Measurements from ENCODE around the gene DMXL1. TPM values are rescaled to one million over a fixed set of nuclear protein-coding genes. Genes with fewer than 3 reads are reported as not detected.
"Not testable (repeated sequence)": the region's sequence is repeated elsewhere in the genome, so short reads cannot be mapped to it uniquely, and the experiment has no call there.

The DMXL1 gene
- polyA plus RNA-seq, 2 of the 4 experiments (the other 2 are of a cell fraction), result 8.4 to 28.8 TPM

GRCh38 chr5:119229950-119230349, 159.1 kb downstream of the DMXL1 start (continued):
- TF ChIP-seq CBX8 (IDR thresholded peaks at IDR 0.05) (no peak), NPAS2 (CRISPR knock-in tag; IDR thresholded peaks at IDR 0.05; ENCODE audit: borderline replicate concordance) (no peak), TP53 (CRISPR knock-in tag; IDR thresholded peaks at IDR 0.05) (no peak), RAD21 (conservative IDR thresholded peaks at IDR 0.05 in 1 of 2, IDR thresholded peaks at IDR 0.05 in 1 of 2) (no peak)

- 88% methylated on average over 6 of the region's 6 CpGs for WGBS (ENCODE audit: missing lambda C conversion rate)
- TF ChIP-seq, protein P1, sequence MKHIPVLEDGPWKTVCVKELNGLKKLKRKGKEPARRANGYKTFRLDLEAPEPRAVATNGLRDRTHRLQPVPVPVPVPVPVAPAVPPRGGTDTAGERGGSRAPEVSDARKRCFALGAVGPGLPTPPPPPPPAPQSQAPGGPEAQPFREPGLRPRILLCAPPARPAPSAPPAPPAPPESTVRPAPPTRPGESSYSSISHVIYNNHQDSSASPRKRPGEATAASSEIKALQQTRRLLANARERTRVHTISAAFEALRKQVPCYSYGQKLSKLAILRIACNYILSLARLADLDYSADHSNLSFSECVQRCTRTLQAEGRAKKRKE (CRISPR knock-in tag; IDR thresholded peaks at IDR 0.05; ENCODE audit: low read depth), result no peak
- TF ChIP-seq RFX5 (IDR thresholded peaks at IDR 0.05) (no peak), CHD4 (IDR thresholded peaks at IDR 0.05; ENCODE audit: borderline replicate concordance) (no peak), HOXB13 (CRISPR knock-in tag; IDR thresholded peaks at IDR 0.05; ENCODE audit: low read depth) (no peak), EHMT2 (IDR thresholded peaks at IDR 0.05; ENCODE audit: low read depth) (no peak)
- TF ChIP-seq, protein P2, sequence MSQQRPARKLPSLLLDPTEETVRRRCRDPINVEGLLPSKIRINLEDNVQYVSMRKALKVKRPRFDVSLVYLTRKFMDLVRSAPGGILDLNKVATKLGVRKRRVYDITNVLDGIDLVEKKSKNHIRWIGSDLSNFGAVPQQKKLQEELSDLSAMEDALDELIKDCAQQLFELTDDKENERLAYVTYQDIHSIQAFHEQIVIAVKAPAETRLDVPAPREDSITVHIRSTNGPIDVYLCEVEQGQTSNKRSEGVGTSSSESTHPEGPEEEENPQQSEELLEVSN (IDR thresholded peaks at IDR 0.05; ENCODE audit: borderline replicate concordance, low read depth), result no peak
- CTCF ChIA-PET, result interaction anchor here (0.8 to 1.4 kb wide), 3 partner anchors 17 to 173 kb away, joined by 3 to 7 read pairs (median 3); no protein-coding TSS in a partner anchor
- Histone ChIP-seq H3K4me2 (no peak overlapping the region), H3K9me3 (no peaks in the 10 kb centered on the region), H3K4me3 (no peak overlapping the region), H3K27ac (no peak overlapping the region), H3K4me1 (no peaks in the 10 kb centered on the region)
- no peak for DNase-seq (ENCODE audit: low read depth in 1 of 2, low spot score in 1 of 2)
- ATAC-seq, result no peak
- POLR2A ChIA-PET, result no interaction called here
- FAIRE-seq, result peak; percentile 95
Observed at GRCh38 chr5:119238265-119239118, 167.6 kb downstream of the DMXL1 start.

DNA sequence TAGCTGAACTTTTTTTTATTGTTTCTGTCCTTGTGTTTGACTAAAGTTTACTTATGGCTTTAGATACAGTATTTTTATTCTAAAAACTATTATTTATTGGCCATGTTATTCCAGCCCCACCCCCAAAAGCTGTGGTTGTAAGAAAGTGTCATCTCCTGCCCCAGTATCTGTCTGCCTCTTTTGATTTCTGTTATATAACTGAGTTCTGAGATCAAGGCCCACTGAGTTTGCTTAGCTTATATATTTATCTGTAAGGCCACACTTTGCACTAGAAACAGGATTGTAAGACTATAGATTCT, 168.2 kb downstream of the DMXL1 start:
- ChIA-PET POLR2A (no interaction called here), CTCF (interaction anchor here (0.8 to 1.4 kb wide), 2 partner anchors 96 to 173 kb away, joined by 3 to 7 read pairs; no protein-coding TSS in a partner anchor)
- TF ChIP-seq KDM5A (IDR thresholded peaks at IDR 0.05) (no peak), EHMT2 (IDR thresholded peaks at IDR 0.05; ENCODE audit: low read depth) (no peak), BHLHE40 (IDR thresholded peaks at IDR 0.05; ENCODE audit: low read depth, low read length) (no peak), KDM1A (IDR thresholded peaks at IDR 0.05; ENCODE audit: low read depth) (no peak), CHD4 (IDR thresholded peaks at IDR 0.05; ENCODE audit: borderline replicate concordance) (no peak), RNF2 (IDR thresholded peaks at IDR 0.05; ENCODE audit: borderline replicate concordance, low read depth) (no peak), ZC3H11A (IDR thresholded peaks at IDR 0.05) (no peak), HMGXB4 (CRISPR knock-in tag; IDR thresholded peaks at IDR 0.05; ENCODE audit: borderline replicate concordance) (no peak), ZSCAN20 (CRISPR knock-in tag; IDR thresholded peaks at IDR 0.05) (no peak)
- TF ChIP-seq, protein P3, sequence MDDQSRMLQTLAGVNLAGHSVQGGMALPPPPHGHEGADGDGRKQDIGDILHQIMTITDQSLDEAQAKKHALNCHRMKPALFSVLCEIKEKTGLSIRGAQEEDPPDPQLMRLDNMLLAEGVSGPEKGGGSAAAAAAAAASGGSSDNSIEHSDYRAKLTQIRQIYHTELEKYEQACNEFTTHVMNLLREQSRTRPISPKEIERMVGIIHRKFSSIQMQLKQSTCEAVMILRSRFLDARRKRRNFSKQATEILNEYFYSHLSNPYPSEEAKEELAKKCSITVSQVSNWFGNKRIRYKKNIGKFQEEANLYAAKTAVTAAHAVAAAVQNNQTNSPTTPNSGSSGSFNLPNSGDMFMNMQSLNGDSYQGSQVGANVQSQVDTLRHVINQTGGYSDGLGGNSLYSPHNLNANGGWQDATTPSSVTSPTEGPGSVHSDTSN (IDR thresholded peaks at IDR 0.05), result no peak
- TF ChIP-seq, protein P4, sequence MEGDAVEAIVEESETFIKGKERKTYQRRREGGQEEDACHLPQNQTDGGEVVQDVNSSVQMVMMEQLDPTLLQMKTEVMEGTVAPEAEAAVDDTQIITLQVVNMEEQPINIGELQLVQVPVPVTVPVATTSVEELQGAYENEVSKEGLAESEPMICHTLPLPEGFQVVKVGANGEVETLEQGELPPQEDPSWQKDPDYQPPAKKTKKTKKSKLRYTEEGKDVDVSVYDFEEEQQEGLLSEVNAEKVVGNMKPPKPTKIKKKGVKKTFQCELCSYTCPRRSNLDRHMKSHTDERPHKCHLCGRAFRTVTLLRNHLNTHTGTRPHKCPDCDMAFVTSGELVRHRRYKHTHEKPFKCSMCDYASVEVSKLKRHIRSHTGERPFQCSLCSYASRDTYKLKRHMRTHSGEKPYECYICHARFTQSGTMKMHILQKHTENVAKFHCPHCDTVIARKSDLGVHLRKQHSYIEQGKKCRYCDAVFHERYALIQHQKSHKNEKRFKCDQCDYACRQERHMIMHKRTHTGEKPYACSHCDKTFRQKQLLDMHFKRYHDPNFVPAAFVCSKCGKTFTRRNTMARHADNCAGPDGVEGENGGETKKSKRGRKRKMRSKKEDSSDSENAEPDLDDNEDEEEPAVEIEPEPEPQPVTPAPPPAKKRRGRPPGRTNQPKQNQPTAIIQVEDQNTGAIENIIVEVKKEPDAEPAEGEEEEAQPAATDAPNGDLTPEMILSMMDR (IDR thresholded peaks at IDR 0.05), result no peak
- TF ChIP-seq, protein P1 (CRISPR knock-in tag; IDR thresholded peaks at IDR 0.05; ENCODE audit: low read depth), result no peak
- no peak for FAIRE-seq
- Histone ChIP-seq H3K9me3 (no peaks in the 10 kb centered on the region), H3K4me3 (no peak overlapping the region), H3K4me1 (no peaks in the 10 kb centered on the region), H3K4me2 (no peak overlapping the region), H3K27ac (no peak overlapping the region)
- DNase-seq (ENCODE audit: low read depth in 1 of 2, low spot score in 1 of 2), result no peak
- ATAC-seq, result no peak

DNA sequence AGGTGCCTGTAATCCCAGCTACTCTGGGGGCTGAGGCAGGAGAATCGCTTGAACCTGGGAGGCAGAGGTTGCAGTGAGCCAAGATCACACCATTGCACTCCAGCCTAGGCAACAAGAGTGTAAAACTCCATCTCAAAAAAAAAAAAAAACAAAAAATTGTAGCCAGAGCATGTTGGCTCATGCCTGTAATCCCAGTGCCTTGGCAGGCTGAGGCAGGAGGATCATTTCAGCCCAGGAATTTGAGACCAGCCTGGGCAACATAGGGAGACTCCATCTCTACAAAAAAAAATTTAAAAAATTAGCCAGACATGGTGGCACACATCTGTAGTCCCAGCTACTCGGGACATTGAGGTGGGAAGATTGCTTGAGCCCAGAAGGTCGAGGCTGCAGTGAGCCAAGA, 168.9 kb downstream of the DMXL1 start:
- H3K4me1 ChIP-seq; H3K9me3 ChIP-seq; FAIRE-seq; DNase-seq (ENCODE audit: low read depth in 1 of 2, low spot score in 1 of 2); CTCF ChIA-PET; ATAC-seq; H3K4me3 ChIP-seq; H3K4me2 ChIP-seq; H3K27ac ChIP-seq; POLR2A ChIA-PET: not testable (repeated sequence)
- WGBS (ENCODE audit: missing lambda C conversion rate), result 79% methylated on average over 3 of the region's 3 CpGs

Data from A549 (cell line).